MM.1S (cell line): ENCODE data around the gene PROSER3.

ENCODE experiments used
- DNase-seq: peaks from one replicate; pipeline ENCODE4 v3.0.0-alpha.2; 2015
- H2AFZ ChIP-seq: fragments of 300-600 bp; sonication (generic); 2 replicates; pipeline ENCODE4 v1.6.0; 2016; ENCODE audit warnings: antibody characterized with exemption, low read length
- H3F3A ChIP-seq: fragments of 300-600 bp; sonication (generic); 2 replicates; pipeline ENCODE4 v1.6.1; 2016; ENCODE audit warnings: mild to moderate bottlenecking, antibody characterized with exemption, low read length, moderate library complexity, mixed read lengths; ENCODE audit not compliant: insufficient read depth
- H3K27ac ChIP-seq: fragments of 300-600 bp; sonication (generic); 2 replicates; pipeline ENCODE4 v1.5.1; 2016; ENCODE audit warnings: mild to moderate bottlenecking, low read length
- H3K27me3 ChIP-seq: fragments of 300-600 bp; sonication (generic); replicated peaks from 2 replicates; pipeline ENCODE4 v1.6.0; 2016; ENCODE audit warnings: low read length; ENCODE audit not compliant: insufficient read depth
- H3K36me3 ChIP-seq: fragments of 300-600 bp; sonication (generic); replicated peaks from 2 replicates; pipeline ENCODE4 v1.6.1; 2016; ENCODE audit warnings: mild to moderate bottlenecking, low read length, mixed read lengths; ENCODE audit not compliant: insufficient read depth
- H3K4me1 ChIP-seq: fragments of 300-600 bp; sonication (generic); 2 replicates; pipeline ENCODE4 v1.6.1; 2016; ENCODE audit warnings: low read length, mixed read lengths
- H3K4me2 ChIP-seq: fragments of 300-600 bp; sonication (generic); 2 replicates; pipeline ENCODE4 v1.6.0; 2016; ENCODE audit warnings: low read depth, low read length
- H3K4me3 ChIP-seq: fragments of 300-600 bp; sonication (generic); 2 replicates; pipeline ENCODE4 v1.5.1; 2016; ENCODE audit warnings: low read length, mixed read lengths
- H3K79me2 ChIP-seq: fragments of 300-600 bp; sonication (generic); 2 replicates; pipeline ENCODE4 v1.6.1; 2016; ENCODE audit warnings: mixed run types, low read length, mixed read lengths
- H3K9ac ChIP-seq: fragments of 300-600 bp; sonication (generic); 2 replicates; pipeline ENCODE4 v1.6.1; 2016; ENCODE audit warnings: low read length, mixed read lengths
- H3K9me2 ChIP-seq: fragments of 300-600 bp; sonication (generic); replicated peaks from 2 replicates; pipeline ENCODE4 v1.6.1; 2016; ENCODE audit warnings: mild to moderate bottlenecking, low read length, mixed read lengths; ENCODE audit not compliant: insufficient read depth
- H3K9me3 ChIP-seq: fragments of 300-600 bp; sonication (generic); replicated peaks from 2 replicates; pipeline ENCODE4 v1.6.1; 2016; ENCODE audit warnings: mild to moderate bottlenecking, low read length, mixed read lengths; ENCODE audit not compliant: insufficient read depth
- H4K20me1 ChIP-seq: fragments of 300-600 bp; sonication (generic); 2 replicates; pipeline ENCODE4 v1.6.1; 2016; ENCODE audit warnings: mild to moderate bottlenecking, low read length, moderate library complexity, mixed read lengths; ENCODE audit not compliant: insufficient read depth
- CTCF ChIP-seq: fragments of 300-600 bp; sonication (generic); IDR thresholded peaks from 2 replicates; pipeline ENCODE4 v1.5.1; 2016; ENCODE audit warnings: antibody characterized with exemption, low read length, mixed read lengths
- EZH2 ChIP-seq: fragments of 300-600 bp; sonication (generic); optimal IDR thresholded peaks from 2 replicates; pipeline ENCODE3; 2017; ENCODE audit warnings: low read depth, mild to moderate bottlenecking, antibody characterized with exemption, low read length, mixed read lengths
- EZH2phosphoT487 ChIP-seq: fragments of 300-600 bp; sonication (generic); IDR thresholded peaks from 2 replicates; pipeline ENCODE4 v1.6.1; 2018; ENCODE audit warnings: antibody characterized with exemption, low read length

PROSER3 gene

GRCh38 chr19:35816262-35816661, 58.3 kb downstream of the PROSER3 start:
- DNase-seq, result no peak
- Histone ChIP-seq H3K27me3 (peaks cover 86% of the 10 kb centered on the region), H3K4me1 (no peaks in the 10 kb centered on the region), H2AFZ (no peak overlapping the region), H3K9ac (no peak overlapping the region), H3F3A (no peaks in the 10 kb centered on the region), H3K4me3 (no peak overlapping the region), H3K9me2 (no peaks in the 10 kb centered on the region), H3K9me3 (no peaks in the 10 kb centered on the region), H4K20me1 (no peaks in the 10 kb centered on the region), H3K4me2 (no peak overlapping the region), H3K36me3 (no peaks in the 10 kb centered on the region), H3K79me2 (no peaks in the 10 kb centered on the region), H3K27ac (no peak overlapping the region)
- TF ChIP-seq CTCF (no peak), EZH2 (no peak), EZH2phosphoT487 (no peak)

GRCh38 chr19:35816846-35817245, 58.9 kb downstream of the PROSER3 start:
- no peak for DNase-seq

GRCh38 chr19:35818445-35818844, 60.5 kb downstream of the PROSER3 start:
- Histone ChIP-seq H3K27me3 (peaks cover 84% of the 10 kb centered on the region), H3K4me2 (no peak overlapping the region), H3K36me3 (no peaks in the 10 kb centered on the region), H4K20me1 (no peaks in the 10 kb centered on the region), H3K4me1 (no peaks in the 10 kb centered on the region), H3K27ac (no peak overlapping the region), H3K9ac (no peak overlapping the region), H2AFZ (no peak overlapping the region), H3F3A (no peaks in the 10 kb centered on the region), H3K9me2 (no peaks in the 10 kb centered on the region), H3K79me2 (no peaks in the 10 kb centered on the region), H3K4me3 (no peak overlapping the region), H3K9me3 (no peaks in the 10 kb centered on the region)
- DNase-seq, result no peak
- TF ChIP-seq EZH2, result no peak

More at GRCh38 chr19:35816846-35817245, 58.9 kb downstream of the PROSER3 start:
- Histone ChIP-seq H3K9me2 (no peaks in the 10 kb centered on the region), H3K79me2 (no peaks in the 10 kb centered on the region), H3K9me3 (no peaks in the 10 kb centered on the region), H3K4me1 (no peaks in the 10 kb centered on the region), H3K36me3 (no peaks in the 10 kb centered on the region), H4K20me1 (no peaks in the 10 kb centered on the region), H3F3A (no peaks in the 10 kb centered on the region), H3K27ac (no peak overlapping the region), H3K27me3 (peaks cover 86% of the 10 kb centered on the region), H3K4me2 (no peak overlapping the region), H3K9ac (no peak overlapping the region), H2AFZ (no peak overlapping the region), H3K4me3 (no peak overlapping the region)
- TF ChIP-seq EZH2phosphoT487 (no peak), CTCF (no peak), EZH2 (no peak)
